MV-4-11 (cell line): ENCODE measurements around the gene SCMH1.
"Not testable (repeated sequence)": the region's sequence is repeated elsewhere in the genome, so short reads cannot be mapped to it uniquely, and the experiment has no call there.

Experiments
- DNase-seq: peaks from one replicate; lab custom pipeline; 2025; lab: John Stamatoyannopoulos, UW

The SCMH1 gene

GRCh38 chr1:41211608-41212007 is 30.5 kb downstream of the SCMH1 start:
- DNase-seq, result not testable (repeated sequence)

- not testable (repeated sequence) for DNase-seq
These were observed 35.1 kb downstream of the SCMH1 start for GRCh38 chr1:41207053-41207452.

- DNase-seq, result no peak
These were observed 41.4 kb downstream of the SCMH1 start for GRCh38 chr1:41200728-41201127.

- no peak for DNase-seq
These were observed 42.7 kb downstream of the SCMH1 start for GRCh38 chr1:41199375-41199774.

GRCh38 chr1:41192456-41193178 is 49.5 kb downstream of the SCMH1 start:
- no peak for DNase-seq

- no peak for DNase-seq
These were observed 57.7 kb downstream of the SCMH1 start for GRCh38 chr1:41184446-41184845.

GRCh38 chr1:41178230-41178629 is 63.9 kb downstream of the SCMH1 start:
- not testable (repeated sequence) for DNase-seq

- no peak for DNase-seq
These were observed 66.6 kb downstream of the SCMH1 start for GRCh38 chr1:41175546-41175945.

GRCh38 chr1:41174170-41174569 is 67.9 kb downstream of the SCMH1 start:
- DNase-seq, result no peak

GRCh38 chr1:41173651-41174050 is 68.5 kb downstream of the SCMH1 start:
- DNase-seq, result no peak

GRCh38 chr1:41171266-41171874 is 70.7 kb downstream of the SCMH1 start:
- DNase-seq, result peak; percentile 38

- no peak for DNase-seq
These were observed 72.3 kb downstream of the SCMH1 start for GRCh38 chr1:41169799-41170180.

GRCh38 chr1:41169066-41169798 is 72.9 kb downstream of the SCMH1 start:
- DNase-seq, result no peak

GRCh38 chr1:41167667-41168066 is 74.4 kb downstream of the SCMH1 start:
- no peak for DNase-seq

- no peak for DNase-seq
These were observed 77.4 kb downstream of the SCMH1 start for GRCh38 chr1:41164727-41165126.

GRCh38 chr1:41162441-41162840 is 79.7 kb downstream of the SCMH1 start:
- no peak for DNase-seq

GRCh38 chr1:41161846-41162245 is 80.3 kb downstream of the SCMH1 start:
- DNase-seq, result no peak

GRCh38 chr1:41160498-41161110 is 81.5 kb downstream of the SCMH1 start:
- no peak for DNase-seq

- DNase-seq, result no peak
These were observed 83.1 kb downstream of the SCMH1 start for GRCh38 chr1:41158966-41159365.

GRCh38 chr1:41158147-41158875 is 83.8 kb downstream of the SCMH1 start:
- DNase-seq, result no peak

- DNase-seq, result no peak
These were observed 87.0 kb downstream of the SCMH1 start for GRCh38 chr1:41155105-41155504.

- DNase-seq, result no peak
These were observed 88.3 kb downstream of the SCMH1 start for GRCh38 chr1:41153750-41154274.
